ENCODE results near the gene PNCK. TPM values are rescaled to one million over a fixed set of nuclear protein-coding genes. Genes with fewer than 3 reads are reported as not detected.
A peak's percentile ranks its signal among the peaks of the same experiment; 100 is the strongest.

Gene PNCK
- total and polyA plus RNA-seq, 2 of the 13 experiments (the other 11 are each of a cell fraction or from before 2014, with no cell fraction given) = 33.1 TPM; not detected in 1

GRCh38 chrX:153689654-153690465 is 16.2 kb upstream of the PNCK start:
- WGBS (ENCODE audit: low lambda C conversion rate) = 20% methylated on average over 1 of the region's 19 CpGs
- peaks cover 0 to 3% of the 10 kb centered on the region in 2 experiments; a peak in 2 of 5 replicates for H3K36me3 ChIP-seq (replicated peaks in 1 of 2; ENCODE audit: control insufficient read depth in 1 of 2, insufficient read depth in 2 of 2, low read length in 2 of 2)
- no peak overlapping the region for H3K27ac ChIP-seq (ENCODE audit: extremely low read length, insufficient read depth, low read length)
- no peaks in the 10 kb centered on the region for H3K27me3 ChIP-seq (ENCODE audit: control insufficient read depth in 1 of 2, insufficient read depth in 2 of 2, low read length in 2 of 2)
- H3K9me3 ChIP-seq (ENCODE audit: low read length) = no peaks in the 10 kb centered on the region
- CTCF ChIA-PET (ENCODE audit: low intra/inter-chr PET ratio, low total read pairs) = no interaction called here
- H3K9ac ChIP-seq (ENCODE audit: insufficient read depth, low read depth, low read length) = peak overlapping the region; percentile 64
- BruUV-seq (replicated peaks) = TSS peak; percentile 46
- H3K4me1 ChIP-seq (ENCODE audit: insufficient read depth, low read length) = peaks cover 24% of the 10 kb centered on the region; the same call in 1 of the 2 replicates
- no peak overlapping the region for H2AFZ ChIP-seq (ENCODE audit: low read length)
- peaks cover 20% of the 10 kb centered on the region for H3K79me2 ChIP-seq (ENCODE audit: insufficient read depth, low read length)
- ATAC-seq (peak; percentile 44), DNase-seq (ENCODE audit: low spot score) (no peak), FAIRE-seq (no peak)
- intact Hi-C loops (cut with micrococcal nuclease; ENCODE audit: unreplicated experiment) (no loop called here), in situ Hi-C loops (cut with HindIII; ENCODE audit: extremely low pct_ligation_motif_present, low pct_unique_long_range_greater_than_20kb) (no loop called here)
- peak overlapping the region; percentile 75 for H3K4me2 ChIP-seq (ENCODE audit: low read depth, low read length)
- peaks cover 22% of the 10 kb centered on the region for H4K20me1 ChIP-seq (ENCODE audit: insufficient read depth, low read length)
- POLR2A ChIA-PET = no interaction called here
- peak overlapping the region; percentile 37 to 74 (median 68) for H3K4me3 ChIP-seq (replicated peaks in 1 of 3; ENCODE audit: insufficient read depth in 1 of 3, low read depth in 2 of 3, low read length in 3 of 3)
- no peak for TF ChIP-seq HOMEZ (CRISPR knock-in tag; IDR thresholded peaks at IDR 0.05; ENCODE audit: low read depth)
- TF ChIP-seq ZNF792 (CRISPR knock-in tag; IDR thresholded peaks at IDR 0.05) = no peak
- TF ChIP-seq ZC3H13 (CRISPR knock-in tag; IDR thresholded peaks at IDR 0.05) = peak; percentile 80
- no peak for TF ChIP-seq TCF12 (IDR thresholded peaks at IDR 0.05)
- no peak for TF ChIP-seq TCF12 (CRISPR knock-in tag; IDR thresholded peaks at IDR 0.05)
- TF ChIP-seq, protein P1, sequence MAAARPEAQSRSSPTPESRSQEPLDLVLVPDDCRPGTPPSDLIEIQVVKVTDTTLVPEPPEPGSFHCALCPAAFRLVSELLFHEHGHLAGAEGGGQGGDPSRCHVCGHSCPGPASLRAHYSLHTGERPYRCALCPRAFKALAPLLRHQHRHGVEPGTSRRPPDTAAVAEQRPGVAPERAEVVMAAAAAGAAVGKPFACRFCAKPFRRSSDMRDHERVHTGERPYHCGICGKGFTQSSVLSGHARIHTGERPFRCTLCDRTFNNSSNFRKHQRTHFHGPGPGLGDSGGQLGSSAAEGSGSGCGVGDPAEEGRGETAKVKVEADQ (CRISPR knock-in tag; IDR thresholded peaks at IDR 0.05; ENCODE audit: borderline replicate concordance) = no peak
- no peak for TF ChIP-seq IRF9 (CRISPR knock-in tag; IDR thresholded peaks at IDR 0.05; ENCODE audit: borderline replicate concordance)
- TF ChIP-seq ZSCAN30 (CRISPR knock-in tag; IDR thresholded peaks at IDR 0.05) = no peak
- TF ChIP-seq ATF7 (IDR thresholded peaks at IDR 0.05) = no peak
- TF ChIP-seq ATF7 (CRISPR knock-in tag; IDR thresholded peaks at IDR 0.05) = no peak
- TF ChIP-seq, protein P2, sequence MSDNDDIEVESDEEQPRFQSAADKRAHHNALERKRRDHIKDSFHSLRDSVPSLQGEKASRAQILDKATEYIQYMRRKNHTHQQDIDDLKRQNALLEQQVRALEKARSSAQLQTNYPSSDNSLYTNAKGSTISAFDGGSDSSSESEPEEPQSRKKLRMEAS (IDR thresholded peaks at IDR 0.05) = peak; percentile 16; the same call in 1 of the 2 replicates
- TF ChIP-seq, protein P3, sequence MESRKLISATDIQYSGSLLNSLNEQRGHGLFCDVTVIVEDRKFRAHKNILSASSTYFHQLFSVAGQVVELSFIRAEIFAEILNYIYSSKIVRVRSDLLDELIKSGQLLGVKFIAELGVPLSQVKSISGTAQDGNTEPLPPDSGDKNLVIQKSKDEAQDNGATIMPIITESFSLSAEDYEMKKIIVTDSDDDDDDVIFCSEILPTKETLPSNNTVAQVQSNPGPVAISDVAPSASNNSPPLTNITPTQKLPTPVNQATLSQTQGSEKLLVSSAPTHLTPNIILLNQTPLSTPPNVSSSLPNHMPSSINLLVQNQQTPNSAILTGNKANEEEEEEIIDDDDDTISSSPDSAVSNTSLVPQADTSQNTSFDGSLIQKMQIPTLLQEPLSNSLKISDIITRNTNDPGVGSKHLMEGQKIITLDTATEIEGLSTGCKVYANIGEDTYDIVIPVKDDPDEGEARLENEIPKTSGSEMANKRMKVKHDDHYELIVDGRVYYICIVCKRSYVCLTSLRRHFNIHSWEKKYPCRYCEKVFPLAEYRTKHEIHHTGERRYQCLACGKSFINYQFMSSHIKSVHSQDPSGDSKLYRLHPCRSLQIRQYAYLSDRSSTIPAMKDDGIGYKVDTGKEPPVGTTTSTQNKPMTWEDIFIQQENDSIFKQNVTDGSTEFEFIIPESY (CRISPR knock-in tag; IDR thresholded peaks at IDR 0.05) = 0 out of 2 replicates have a peak, but pooled peaks have one; percentile 7
- TF ChIP-seq YEATS4 (CRISPR knock-in tag; IDR thresholded peaks at IDR 0.05; ENCODE audit: borderline replicate concordance) = no peak
- TF ChIP-seq RBFOX2 (IDR thresholded peaks at IDR 0.05; ENCODE audit: low read depth, low read length) = peak; percentile 69
- no peak for TF ChIP-seq ZNF20 (CRISPR knock-in tag; IDR thresholded peaks at IDR 0.05)
- peak; percentile 96 for TF ChIP-seq AGO1 (IDR thresholded peaks at IDR 0.05; ENCODE audit: low read depth, low read length, poor library complexity, severe bottlenecking)
- TF ChIP-seq ZFX (CRISPR knock-in tag; IDR thresholded peaks at IDR 0.05; ENCODE audit: low read depth) = no peak
- no peak for TF ChIP-seq BRD4 (CRISPR knock-in tag; IDR thresholded peaks at IDR 0.05)

Data from HepG2 (cell line).